GM23248 (cell line): ENCODE data around the gene PPFIA4.

ENCODE experiments used
- EZH2 ChIP-seq: fragments of 200-600 bp; sonication (generic); IDR thresholded peaks from 2 replicates; pipeline ENCODE4 v1.6.1; 2018; ENCODE audit warnings: antibody characterized with exemption, mild to moderate bottlenecking; ENCODE audit not compliant: insufficient read depth, poor library complexity, severe bottlenecking
- EZH2phosphoT487 ChIP-seq: fragments of 200-600 bp; sonication (generic); IDR thresholded peaks from 2 replicates; pipeline ENCODE4 v1.6.1; 2018; ENCODE audit warnings: antibody characterized with exemption, moderate library complexity, mild to moderate bottlenecking, low read depth; ENCODE audit not compliant: insufficient read depth

DNA sequence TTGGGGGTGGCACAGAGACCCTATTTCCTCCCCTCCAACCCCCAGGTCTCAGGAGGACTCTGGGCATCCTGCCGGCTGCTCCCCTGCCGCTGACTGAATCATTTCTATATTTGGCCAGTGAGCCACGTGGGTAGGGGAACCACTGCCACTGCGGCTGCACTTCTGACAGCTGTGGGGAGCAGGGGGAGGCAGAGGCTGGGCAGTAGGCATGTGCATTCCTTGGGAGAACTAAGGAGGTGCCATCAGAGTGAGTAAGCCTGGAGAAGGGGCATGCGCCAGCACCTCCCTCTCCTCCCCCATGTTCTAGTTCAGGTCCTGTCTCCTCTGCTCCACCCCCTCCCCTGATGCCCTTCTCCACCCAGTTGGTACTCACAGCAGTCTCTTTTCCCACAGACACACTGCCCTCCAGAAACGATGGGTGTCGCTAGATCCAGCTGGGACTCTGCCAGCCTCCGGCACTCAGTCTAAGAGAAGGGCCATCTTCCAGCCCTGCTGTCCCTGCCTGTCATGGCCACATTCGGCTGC lies 12.0 kb downstream of the PPFIA4 start:
- no peak for TF ChIP-seq EZH2
- TF ChIP-seq EZH2phosphoT487 = no peak
